Skin epidermis (tissue), 12 donors: Measurements from ENCODE around the gene GALNT10.

Source experiments
- H3K27ac ChIP-seq, 21 experiments: fragments of 200-600 bp; sonication (generic) in 11 of 21; one replicate each; pipeline ENCODE4 v1.5.0; 2020; ENCODE audit warnings: mild to moderate bottlenecking in 3 of 21, inconsistent platforms in 2 of 21, moderate library complexity in 2 of 21
- H3K4me3 ChIP-seq, 7 experiments: fragments of 200-600 bp; sonication (generic) in 2 of 7; one replicate each; pipeline ENCODE4 v1.5.0; 2020; ENCODE audit warnings: inconsistent platforms in 2 of 7, mild to moderate bottlenecking in 2 of 7, moderate library complexity in 1 of 7

Gene GALNT10

GRCh38 chr5:154444556-154445421 is 254.3 kb downstream of the GALNT10 start:
- Histone ChIP-seq H3K27ac (peak overlapping the region; percentile 2 to 93 (median 87)), H3K4me3 (peak overlapping the region; percentile 64 to 99 (median 96))

DNA sequence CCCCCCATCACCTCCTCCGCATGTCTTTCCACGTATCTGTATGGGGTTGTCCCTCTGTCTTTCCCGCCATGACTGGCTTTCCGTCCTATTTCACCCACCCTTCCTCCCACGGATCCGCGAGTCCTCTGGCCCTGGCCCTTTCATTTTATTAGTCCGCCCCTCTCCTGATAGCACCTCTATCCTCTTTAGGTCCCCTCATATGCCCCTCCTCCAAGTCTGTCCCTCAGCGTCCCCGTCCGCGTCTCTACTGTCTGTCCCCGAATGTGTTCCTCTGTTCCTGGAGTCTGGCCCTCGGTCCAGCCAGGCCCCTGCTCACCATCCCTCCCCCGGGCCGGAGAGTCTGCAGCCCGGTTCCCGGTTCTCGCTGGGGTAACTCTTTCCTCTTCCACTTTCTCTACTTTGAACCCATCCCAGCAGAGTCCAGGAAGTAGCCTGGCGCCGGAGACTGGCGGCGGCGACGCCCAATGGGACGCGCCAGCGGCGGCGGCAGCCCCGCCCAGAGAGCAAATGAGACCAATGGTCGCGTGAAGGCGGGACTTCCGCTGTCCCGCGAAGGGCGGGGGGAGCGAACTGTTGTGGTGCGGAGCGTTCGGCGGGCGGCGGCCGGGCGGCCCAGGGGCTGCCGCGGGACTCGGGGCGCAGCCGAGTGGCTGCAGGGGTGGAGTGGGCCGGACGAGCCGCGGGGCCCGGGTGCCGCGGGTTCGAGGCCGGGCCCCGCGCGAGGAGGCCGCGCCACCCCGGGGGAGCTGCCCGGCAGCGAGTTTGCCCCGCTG is 255.1 kb downstream of the GALNT10 start, which contains the start of gene SAP30L:
TSS of gene SAP30L (plus strand) at position 576 of the 773 bp plus-strand sequence. CDS start 608 bp downstream, outside the sequence.
- Histone ChIP-seq H3K4me3 (peak within 1 kb of the TSS; percentile 64 to 99 (median 96)), H3K27ac (peak within 1 kb of the TSS; percentile 64 to 94 (median 91))

DNA sequence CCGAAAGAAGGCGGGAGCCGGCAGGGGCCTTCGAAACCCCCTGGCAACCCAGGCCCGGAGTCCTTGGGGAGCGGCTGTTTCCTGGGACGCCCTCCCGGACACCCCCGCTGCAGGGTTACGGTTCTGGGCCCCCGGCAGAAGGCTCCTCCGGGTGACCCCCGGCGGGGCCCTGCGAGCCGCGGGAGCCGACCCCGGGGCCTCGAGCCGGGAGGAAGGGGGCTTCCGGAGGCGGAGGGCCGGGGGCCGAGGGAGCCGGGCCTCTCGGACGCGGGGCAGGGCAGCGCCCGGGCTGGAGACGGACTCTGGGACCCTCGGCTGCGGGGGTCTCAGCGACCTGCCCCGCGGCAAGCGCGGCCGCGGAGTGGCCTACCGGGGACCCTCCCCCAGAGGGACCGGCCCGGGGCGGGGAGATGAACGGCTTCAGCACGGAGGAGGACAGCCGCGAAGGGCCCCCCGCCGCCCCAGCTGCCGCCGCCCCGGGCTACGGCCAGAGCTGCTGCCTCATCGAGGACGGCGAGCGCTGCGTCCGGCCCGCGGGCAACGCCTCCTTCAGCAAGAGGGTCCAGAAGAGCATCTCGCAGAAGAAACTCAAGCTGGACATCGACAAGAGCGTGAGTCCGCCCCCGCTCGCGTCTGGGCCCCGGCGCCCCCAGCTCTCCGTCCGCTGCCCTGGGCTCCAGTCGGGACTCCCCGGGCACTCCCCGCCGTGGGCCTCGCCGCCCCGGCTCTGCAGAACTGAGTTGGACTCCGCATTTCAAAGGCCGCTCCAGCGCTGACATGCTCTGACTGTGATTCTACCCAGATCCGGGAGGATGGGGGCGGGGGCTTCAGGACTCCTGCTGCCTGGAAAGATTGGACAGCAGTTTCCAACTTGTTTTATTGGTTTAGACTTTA is 255.9 kb downstream of the GALNT10 start:
- peak overlapping the region; percentile 64 to 99 (median 96) for H3K4me3 ChIP-seq
- H3K27ac ChIP-seq = peak overlapping the region; percentile 64 to 94 (median 90)

DNA sequence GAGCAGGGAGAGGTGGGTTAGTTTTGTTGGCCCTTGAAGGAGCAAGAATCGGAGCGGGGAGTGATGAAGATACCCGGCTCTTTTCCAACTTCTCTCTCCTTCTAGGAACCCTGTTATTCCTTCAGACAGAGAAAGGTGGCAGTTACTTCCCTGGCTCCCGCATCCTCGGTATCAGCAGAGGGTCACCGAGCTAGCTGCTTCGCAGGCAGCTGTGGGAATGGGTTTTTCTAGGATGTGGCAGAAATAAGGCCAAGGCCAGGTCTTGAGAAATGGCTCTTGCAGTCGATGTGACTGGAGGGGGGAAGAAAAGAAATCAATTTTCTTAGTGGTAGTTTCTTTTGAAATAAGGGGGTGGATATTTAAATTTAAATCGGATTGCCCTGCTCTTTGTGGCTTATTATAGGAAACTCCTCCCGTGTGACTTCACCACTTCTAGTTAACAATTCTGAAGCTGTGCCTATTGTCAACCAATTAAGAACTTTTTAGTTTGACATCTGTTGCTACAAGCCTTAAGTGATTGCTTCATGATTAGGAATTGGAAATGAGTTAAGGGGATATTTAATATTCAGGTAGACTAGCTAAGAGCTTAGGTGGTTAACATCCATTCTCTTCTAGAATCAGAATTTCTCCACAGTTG is 256.7 kb downstream of the GALNT10 start:
- peak overlapping the region; percentile 64 to 99 (median 96) for H3K4me3 ChIP-seq
- H3K27ac ChIP-seq = peak overlapping the region in 14 of 21 experiments; percentile 76 to 94 (median 92)

GRCh38 chr5:154449786-154450185 is 259.3 kb downstream of the GALNT10 start:
- no peak overlapping the region for H3K27ac ChIP-seq
- no peak overlapping the region for H3K4me3 ChIP-seq

DNA sequence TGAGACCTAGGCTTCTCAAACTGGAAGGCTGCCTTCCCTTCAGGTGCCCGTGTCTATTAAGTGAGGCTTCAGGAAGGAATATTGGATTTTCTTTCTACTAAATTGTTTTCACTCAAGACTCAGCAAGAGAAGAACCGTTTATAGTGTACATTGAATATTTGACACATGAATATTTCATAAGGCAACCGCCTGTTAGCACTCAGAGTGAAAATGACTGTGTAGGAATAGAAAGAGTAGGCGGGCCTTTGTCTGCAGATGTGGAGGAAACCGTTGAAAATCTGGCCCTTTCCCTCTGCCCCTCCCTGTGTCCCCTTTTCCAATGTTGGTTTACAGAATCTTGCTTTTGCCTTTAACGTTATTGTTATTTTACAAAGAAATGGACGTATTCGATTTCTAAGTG is 261.4 kb downstream of the GALNT10 start:
- H3K4me3 ChIP-seq = no peak overlapping the region

GRCh38 chr5:154455585-154455984 is 265.1 kb downstream of the GALNT10 start:
- Histone ChIP-seq H3K27ac (no peak overlapping the region), H3K4me3 (no peak overlapping the region)

More for the DNA sequence above, 261.4 kb downstream of the GALNT10 start:
- no peak overlapping the region for H3K27ac ChIP-seq

DNA sequence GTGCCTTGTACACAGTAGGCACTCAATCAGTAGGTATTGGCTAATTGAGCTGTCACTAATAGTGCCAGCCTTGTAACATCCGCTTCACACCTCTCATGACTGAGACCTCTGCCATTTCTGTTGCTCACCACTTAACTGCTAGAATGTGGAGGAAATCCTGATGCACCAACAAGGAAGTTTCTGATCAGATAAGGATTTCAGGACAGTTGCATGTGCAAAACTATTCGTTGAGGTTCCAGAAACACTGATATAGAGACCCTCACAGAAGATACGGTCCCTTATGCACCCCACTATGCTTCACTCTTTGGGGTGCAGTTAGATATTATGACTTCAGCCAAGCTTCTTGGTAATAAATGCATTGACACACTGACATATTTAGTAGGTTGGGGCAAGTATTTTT is 266.0 kb downstream of the GALNT10 start:
- H3K4me3 ChIP-seq = no peak overlapping the region

GRCh38 chr5:154459015-154459414 is 268.5 kb downstream of the GALNT10 start:
- no peak overlapping the region for H3K27ac ChIP-seq

More for the DNA sequence above, 266.0 kb downstream of the GALNT10 start:
- no peak overlapping the region for H3K27ac ChIP-seq

GRCh38 chr5:154460172-154460571 is 269.6 kb downstream of the GALNT10 start:
- no peak overlapping the region for H3K4me3 ChIP-seq
- H3K27ac ChIP-seq = no peak overlapping the region

More at GRCh38 chr5:154459015-154459414, 268.5 kb downstream of the GALNT10 start:
- H3K4me3 ChIP-seq = no peak overlapping the region

DNA sequence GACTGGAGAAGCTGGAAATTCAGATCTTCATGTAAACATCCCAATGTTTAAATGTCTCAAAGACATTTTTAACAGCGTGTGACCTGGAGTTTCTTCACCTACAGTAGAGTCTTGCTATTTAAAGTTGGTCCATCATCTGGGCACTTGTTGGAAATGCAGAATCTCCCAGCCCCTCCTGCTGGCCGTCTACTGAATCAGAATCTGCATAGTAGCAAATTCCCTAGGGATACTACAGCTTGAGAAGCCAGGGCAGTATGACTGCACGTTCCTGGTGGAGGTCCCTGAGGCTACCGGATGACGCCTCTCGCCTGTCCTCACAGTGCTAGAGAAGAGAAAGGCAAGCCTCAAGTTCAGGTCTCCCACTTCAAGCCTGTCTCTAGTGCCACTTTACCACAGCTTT is 271.0 kb downstream of the GALNT10 start:
- Histone ChIP-seq H3K27ac (no peak overlapping the region), H3K4me3 (no peak overlapping the region)

DNA sequence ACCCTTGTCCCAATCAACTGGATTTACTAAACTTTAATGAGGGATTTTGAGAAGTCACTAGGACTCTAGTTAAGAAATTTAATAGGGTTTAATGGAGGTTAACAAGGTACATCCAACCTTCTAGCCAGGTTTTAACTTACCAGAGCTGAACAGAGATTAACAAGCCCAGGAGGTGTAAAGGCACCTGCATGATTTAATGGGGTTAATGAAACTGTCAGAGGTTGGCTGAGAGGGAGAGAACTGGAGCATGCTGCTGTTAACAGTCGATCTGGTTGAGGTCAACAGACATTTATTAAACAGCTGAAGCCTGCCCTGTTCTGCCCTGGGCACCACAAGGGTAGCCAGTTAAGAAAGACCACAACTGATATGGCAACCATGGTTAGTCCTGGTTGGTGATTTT is 273.9 kb downstream of the GALNT10 start:
- Histone ChIP-seq H3K27ac (no peak overlapping the region), H3K4me3 (no peak overlapping the region)

DNA sequence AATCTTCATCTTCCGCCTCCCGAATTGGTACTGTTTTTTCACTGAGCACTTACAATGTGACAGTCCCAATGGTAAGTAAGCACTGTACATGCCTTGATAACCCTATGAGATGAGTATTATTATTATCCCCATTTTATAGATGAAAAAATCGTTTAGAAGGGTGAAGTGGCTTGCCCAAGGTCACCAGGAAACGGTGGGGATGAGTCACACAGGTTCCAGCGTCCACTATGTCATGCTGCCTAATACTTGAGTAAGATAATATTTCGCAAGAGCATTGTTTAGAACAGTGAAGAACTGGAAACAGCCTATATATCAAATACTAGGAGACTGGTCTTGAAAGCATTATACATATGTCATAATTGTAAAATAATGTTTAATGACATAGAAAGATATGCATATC is 274.6 kb downstream of the GALNT10 start:
- Histone ChIP-seq H3K27ac (no peak overlapping the region), H3K4me3 (no peak overlapping the region)

GRCh38 chr5:154466147-154466546 is 275.6 kb downstream of the GALNT10 start:
- no peak overlapping the region for H3K4me3 ChIP-seq
- H3K27ac ChIP-seq = no peak overlapping the region

- Histone ChIP-seq H3K4me3 (no peak overlapping the region), H3K27ac (no peak overlapping the region)
Measured at GRCh38 chr5:154466671-154467070, 276.1 kb downstream of the GALNT10 start.

DNA sequence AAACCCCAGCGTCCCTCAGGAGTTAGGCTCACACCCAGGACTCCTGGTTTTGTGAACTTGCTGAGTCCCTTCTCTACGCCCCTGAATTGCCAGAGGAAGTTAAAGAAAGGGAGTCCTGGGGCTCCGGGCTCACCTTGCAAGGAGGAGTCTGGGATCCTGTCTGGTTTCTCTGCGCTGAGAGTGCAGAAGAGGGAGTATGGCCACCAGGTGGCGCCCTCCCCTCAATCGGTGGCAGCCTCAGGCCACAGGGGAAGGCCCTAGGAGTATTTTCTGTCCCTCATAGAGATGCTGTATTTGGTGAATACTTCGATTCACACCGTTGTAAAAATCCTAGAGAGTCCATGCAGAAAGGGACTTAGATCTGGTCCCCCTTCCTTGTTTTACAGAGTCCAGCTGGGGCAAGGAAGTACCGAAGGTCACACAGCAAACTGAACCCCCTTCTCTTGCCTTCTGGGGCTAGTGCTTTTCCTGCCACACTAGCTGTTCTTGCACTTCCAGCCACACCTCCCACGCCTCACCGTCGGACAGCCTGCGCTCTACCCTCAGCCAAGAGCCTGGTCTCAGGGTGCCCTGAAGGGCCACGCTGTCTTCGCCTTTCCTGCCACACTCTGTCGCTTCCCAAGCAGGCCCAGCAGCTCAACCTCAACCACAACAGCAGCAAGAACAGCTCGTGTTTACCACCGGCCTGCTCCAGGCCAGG is 277.3 kb downstream of the GALNT10 start:
- Histone ChIP-seq H3K27ac (no peak overlapping the region), H3K4me3 (no peak overlapping the region)

DNA sequence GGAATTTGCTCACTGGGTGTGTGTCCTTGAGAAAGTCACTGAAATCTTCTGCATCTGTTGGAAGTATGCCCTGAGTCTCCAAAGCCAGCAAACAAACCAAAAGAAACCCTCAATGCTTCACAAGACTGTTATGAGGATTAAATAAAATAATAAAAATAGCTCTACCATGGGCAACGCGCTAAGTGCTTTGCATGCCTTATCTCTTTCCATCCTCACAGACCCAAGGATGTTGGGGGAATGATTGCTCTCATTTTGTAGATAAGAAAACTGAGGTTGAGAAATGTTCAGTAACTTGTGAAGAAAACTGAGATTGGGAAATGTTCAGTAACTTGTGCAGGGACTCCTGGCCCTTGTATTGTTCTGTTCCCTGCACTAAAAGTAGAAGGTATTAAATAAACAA is 279.6 kb downstream of the GALNT10 start:
- no peak overlapping the region for H3K27ac ChIP-seq
- H3K4me3 ChIP-seq = no peak overlapping the region
